ENCODE results near the gene CYS1. TPM values are rescaled to one million over a fixed set of nuclear protein-coding genes. Genes with fewer than 3 reads are reported as not detected.
A peak's percentile ranks its signal among the peaks of the same experiment; 100 is the strongest.

CYS1 gene
- total and polyA plus RNA-seq, 2 donors (not counting 3 experiments of a cell fraction or from before 2014, with no cell fraction given) = not detected

GRCh38 chr2:10028407-10028987 lies 51.7 kb downstream of the CYS1 start:
- Histone ChIP-seq H3K4me2 (ENCODE audit: insufficient read depth, low read length) (no peak overlapping the region), H3K9me1 (replicated peaks; ENCODE audit: control insufficient read depth, extremely low read depth, insufficient read depth, low read length) (no peaks in the 10 kb centered on the region), H3K9ac (replicated peaks; ENCODE audit: extremely low read depth, insufficient read depth, low read length) (no peak overlapping the region), H4K20me1 (replicated peaks; ENCODE audit: control insufficient read depth, extremely low read depth, insufficient read depth, low read length) (no peaks in the 10 kb centered on the region), H3K9me3 (replicated peaks; ENCODE audit: control insufficient read depth, insufficient read depth, low read length) (no peaks in the 10 kb centered on the region), H3K79me2 (ENCODE audit: control insufficient read depth, insufficient read depth, low read length) (no peaks in the 10 kb centered on the region), H3K27ac (ENCODE audit: insufficient read depth, low read depth, low read length) (no peak overlapping the region), H3K4me1 (ENCODE audit: control insufficient read depth, extremely low read depth, insufficient read depth, low read length) (peaks cover 7% of the 10 kb centered on the region), H2AFZ (ENCODE audit: low read depth, low read length) (peak overlapping the region; percentile 88), H3K4me3 (replicated peaks in 1 of 3; ENCODE audit: insufficient read depth in 1 of 3, low read depth in 1 of 3, low read length in 3 of 3) (no peak overlapping the region), H3K36me3 (ENCODE audit: control insufficient read depth in 2 of 2, extremely low read depth in 1 of 2, insufficient read depth in 2 of 2, low read length in 2 of 2) (no peaks in the 10 kb centered on the region), H3K27me3 (ENCODE audit: control insufficient read depth in 2 of 2, insufficient read depth in 2 of 2, low read length in 2 of 2) (no peaks in the 10 kb centered on the region)
- FAIRE-seq (peak; percentile 43), DNase-seq (ENCODE audit: low read depth, low spot score) (no peak)
- no TSS peak for BruUV-seq (replicated peaks)
- TF ChIP-seq MAX (IDR thresholded peaks at IDR 0.05; ENCODE audit: insufficient read depth, insufficient read length) = no peak
- ChIA-PET CTCF (interaction anchor here (1.1 to 16.1 kb wide), 10 partner anchors 8 to 258 kb away, joined by 3 to 151 read pairs (median 6); no protein-coding TSS in a partner anchor), POLR2A (no interaction called here)
- intact Hi-C loops (cut with micrococcal nuclease) = loop anchor here (5.0 kb wide), 1 partner anchor 216 kb away; no protein-coding TSS in a partner anchor
- dilution Hi-C loops (cut with MboI; ENCODE audit: extremely low pct_ligation_motif_present, low sequenced_read_pairs) = no loop called here

- H3K4me2 ChIP-seq (ENCODE audit: insufficient read depth, low read length) = no peak overlapping the region
- no peaks in the 10 kb centered on the region for H3K36me3 ChIP-seq (ENCODE audit: control insufficient read depth in 2 of 2, extremely low read depth in 1 of 2, insufficient read depth in 2 of 2, low read length in 2 of 2)
- no peaks in the 10 kb centered on the region for H3K79me2 ChIP-seq (ENCODE audit: control insufficient read depth, insufficient read depth, low read length)
- CTCF ChIA-PET = interaction anchor here (1.1 to 16.1 kb wide), 9 partner anchors 9 to 257 kb away, joined by 3 to 151 read pairs (median 6); no protein-coding TSS in a partner anchor
- intact Hi-C loops (cut with micrococcal nuclease) (loop anchor here (5.0 kb wide), 1 partner anchor 215 kb away; no protein-coding TSS in a partner anchor), dilution Hi-C loops (cut with MboI; ENCODE audit: extremely low pct_ligation_motif_present, low sequenced_read_pairs) (no loop called here)
- H3K27me3 ChIP-seq (ENCODE audit: control insufficient read depth in 2 of 2, insufficient read depth in 2 of 2, low read length in 2 of 2) = no peaks in the 10 kb centered on the region
- no peaks in the 10 kb centered on the region for H3K9me3 ChIP-seq (replicated peaks; ENCODE audit: control insufficient read depth, insufficient read depth, low read length)
- H3K4me3 ChIP-seq (replicated peaks in 1 of 3; ENCODE audit: insufficient read depth in 1 of 3, low read depth in 1 of 3, low read length in 3 of 3) = no peak overlapping the region
- no TSS peak for BruUV-seq (replicated peaks)
- H2AFZ ChIP-seq (ENCODE audit: low read depth, low read length) = no peak overlapping the region
- no peak overlapping the region for H3K27ac ChIP-seq (ENCODE audit: insufficient read depth, low read depth, low read length)
- no peak for TF ChIP-seq POLR2AphosphoS5 (IDR thresholded peaks at IDR 0.05; ENCODE audit: insufficient read depth, low read depth, low read length)
- TF ChIP-seq GATA2 (IDR thresholded peaks at IDR 0.05; ENCODE audit: insufficient read depth, insufficient read length, low read depth, low read length) = no peak
- TF ChIP-seq FOS (IDR thresholded peaks at IDR 0.05; ENCODE audit: borderline replicate concordance, insufficient read depth, low read length) = no peak
- no peak for TF ChIP-seq JUN (IDR thresholded peaks at IDR 0.05; ENCODE audit: borderline replicate concordance, insufficient read depth, insufficient read length, low read depth)
- TF ChIP-seq CTCF (IDR thresholded peaks at IDR 0.05; ENCODE audit: extremely low read depth in 1 of 2, insufficient read depth in 1 of 2, low read depth in 1 of 2, low read length in 2 of 2) = no peak
- TF ChIP-seq EZH2 (IDR thresholded peaks at IDR 0.05; ENCODE audit: borderline replicate concordance, low read depth, low read length, severe bottlenecking) = no peak
- no peak for TF ChIP-seq POLR2A (IDR thresholded peaks at IDR 0.05; ENCODE audit: low read depth, low read length)
- no peak for TF ChIP-seq MAX (IDR thresholded peaks at IDR 0.05; ENCODE audit: insufficient read depth, insufficient read length)
- no peak for TF ChIP-seq MYC (IDR thresholded peaks at IDR 0.05; ENCODE audit: low read depth, low read length)
- H3K9me1 ChIP-seq (replicated peaks; ENCODE audit: control insufficient read depth, extremely low read depth, insufficient read depth, low read length) = no peaks in the 10 kb centered on the region
- H4K20me1 ChIP-seq (replicated peaks; ENCODE audit: control insufficient read depth, extremely low read depth, insufficient read depth, low read length) = no peaks in the 10 kb centered on the region
- POLR2A ChIA-PET = no interaction called here
- no peak for FAIRE-seq
- DNase-seq (ENCODE audit: low read depth, low spot score) = no peak
- no peak overlapping the region for H3K9ac ChIP-seq (replicated peaks; ENCODE audit: extremely low read depth, insufficient read depth, low read length)
- H3K4me1 ChIP-seq (ENCODE audit: control insufficient read depth, extremely low read depth, insufficient read depth, low read length) = peaks cover 7% of the 10 kb centered on the region
These were observed 52.4 kb downstream of the CYS1 start for GRCh38 chr2:10027660-10028330.

Measured in endothelial cell of umbilical vein (primary cell).